Ascending aorta (tissue), 2 donors: Measurements from ENCODE around the gene POF1B. TPM values are rescaled to one million over a fixed set of nuclear protein-coding genes. Genes with fewer than 3 reads are reported as not detected.

Source experiments
- DNase-seq, 2 donors: peaks; one replicate each; pipeline ENCODE4 v3.0.0-alpha.2; 2019; ENCODE audit warnings: low spot score in 2 of 2
- H3K27ac ChIP-seq, 2 donors: fragments of 200-600 bp; sonication (generic); one replicate each; pipeline ENCODE4 v1.5.1; 2016 to 2017; ENCODE audit warnings: mild to moderate bottlenecking in 1 of 2
- H3K27me3 ChIP-seq: fragments of 200-600 bp; sonication (generic); one replicate; pipeline ENCODE4 v1.5.1; 2017
- H3K36me3 ChIP-seq, 2 donors: fragments of 200-600 bp; sonication (generic); one replicate each; pipeline ENCODE4 v1.5.1; 2016
- H3K4me1 ChIP-seq, 2 donors: fragments of 200-600 bp; sonication (generic); one replicate each; pipeline ENCODE4 v1.5.1; 2016 to 2017; ENCODE audit warnings: mild to moderate bottlenecking in 1 of 2
- H3K4me3 ChIP-seq, 2 donors: fragments of 200-600 bp; sonication (generic); one replicate each; pipeline ENCODE4 v1.5.1; 2016 to 2017; ENCODE audit warnings: mild to moderate bottlenecking in 1 of 2
- H3K9me3 ChIP-seq, 2 donors: fragments of 200-600 bp; sonication (generic); one replicate each; pipeline ENCODE4 v1.5.1; 2016
- CTCF ChIP-seq, 3 experiments: fragments of 200-600 bp in 2 of 3; fragments of 450-650 bp in 1 of 3; sonication (generic) in 2 of 3; IDR thresholded peaks; one replicate each; pipeline ENCODE4 v1.5.1; 2016 to 2019; ENCODE audit warnings: antibody characterized with exemption in 3 of 3, mild to moderate bottlenecking in 1 of 3, moderate library complexity in 1 of 3
- intact Hi-C: fragments of 100-400 bp; cut with DNase I; formaldehyde crosslinking; loops from one replicate; pipeline ENCODE4 v1.15.1; 2023
- total RNA-seq: library from RNA; depleted of rRNA; stranded (reverse); fragments of >200 nt; gene quantifications from one replicate; pipeline ENCODE4 v1.1.0, GENCODE V29; 2016

The POF1B gene
- total RNA-seq: 0.21 TPM

DNA sequence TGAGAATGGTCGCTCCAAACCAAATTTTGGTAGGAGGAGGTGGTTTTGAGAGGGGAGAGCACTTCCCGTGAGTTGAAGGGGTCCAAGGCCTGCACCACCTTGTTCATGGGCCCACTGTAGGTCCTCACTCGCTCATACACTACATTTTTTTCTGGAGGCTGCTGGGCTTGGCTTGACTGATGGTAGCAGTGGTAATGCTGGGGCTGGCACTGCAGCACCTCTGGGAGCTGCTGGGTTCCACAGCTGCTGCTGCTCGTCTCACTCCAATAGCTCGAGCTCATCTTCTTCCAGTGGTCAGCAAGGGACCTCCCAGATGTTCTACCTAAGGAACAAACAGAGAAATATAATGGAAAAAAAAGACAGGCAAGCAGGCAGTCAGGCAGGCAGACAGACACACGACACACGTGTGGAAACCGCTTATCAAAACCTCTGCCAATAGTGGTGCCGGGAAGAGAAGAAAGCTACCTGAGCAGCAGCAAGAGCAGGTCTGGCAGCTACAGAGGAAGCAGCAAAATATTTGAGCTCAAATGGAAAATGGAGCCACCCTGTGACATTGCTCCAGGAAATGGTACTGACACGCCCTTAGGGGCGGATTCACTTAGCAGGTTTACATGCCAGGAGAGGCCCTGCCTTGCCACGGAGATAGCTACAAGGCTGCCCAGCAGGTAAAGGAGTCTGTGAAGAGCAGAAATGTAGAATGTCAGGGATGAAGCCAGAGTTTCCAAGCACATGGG is at the start of gene POF1B:
Gene POF1B, minus strand, starts transcription at position 492 of the 734 bp plus-strand sequence. Its CDS starts 211 bp downstream, at position 281.
- no peak for DNase-seq

GRCh38 chrX:85429066-85429465 is 49.6 kb upstream of the POF1B start:
- no peak for DNase-seq
- Histone ChIP-seq H3K9me3 (no peaks in the 10 kb centered on the region), H3K36me3 (no peaks in the 10 kb centered on the region), H3K4me1 (no peaks in the 10 kb centered on the region), H3K27ac (no peak overlapping the region), H3K27me3 (no peaks in the 10 kb centered on the region), H3K4me3 (no peak overlapping the region)
- no peak for TF ChIP-seq CTCF (IDR thresholded peaks at IDR 0.05)
- intact Hi-C loops: no loop called here

More for the DNA sequence above, at the start of gene POF1B:
- no peaks in the 10 kb centered on the region for H3K9me3 ChIP-seq
- no peak within 1 kb of the TSS for H3K27ac ChIP-seq
- TF ChIP-seq CTCF (IDR thresholded peaks at IDR 0.05): no peak
- H3K36me3 ChIP-seq: no peaks in the 10 kb centered on the region
- H3K4me1 ChIP-seq: no peaks in the 10 kb centered on the region
- no peak within 1 kb of the TSS for H3K4me3 ChIP-seq
- no peaks in the 10 kb centered on the region for H3K27me3 ChIP-seq
- intact Hi-C loops: no loop called here

DNA sequence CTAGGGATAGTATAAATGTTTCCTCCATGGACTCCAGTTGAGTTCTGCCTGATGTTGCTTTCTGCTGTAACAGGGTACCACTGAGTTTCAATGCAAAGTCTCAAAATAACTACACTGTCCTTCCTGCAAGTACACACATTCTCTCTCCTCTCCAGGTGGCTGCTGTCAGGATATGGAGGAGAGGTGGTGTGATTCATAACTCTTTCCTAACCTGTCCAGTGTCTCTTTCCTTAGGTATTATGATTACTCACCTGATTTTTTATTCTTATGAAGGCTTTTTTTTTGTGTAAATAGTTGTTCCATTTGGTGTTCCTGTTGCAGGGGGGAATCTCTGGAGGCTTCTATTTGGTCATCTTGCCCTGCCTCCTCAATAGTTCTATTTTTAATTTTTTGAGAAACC is 39.8 kb upstream of the POF1B start:
- TF ChIP-seq CTCF (IDR thresholded peaks at IDR 0.05): no peak
- intact Hi-C loops: no loop called here
- H3K27me3 ChIP-seq: no peaks in the 10 kb centered on the region
- no peak overlapping the region for H3K27ac ChIP-seq
- H3K4me1 ChIP-seq: no peaks in the 10 kb centered on the region
- no peak for DNase-seq
- H3K9me3 ChIP-seq: no peaks in the 10 kb centered on the region
- H3K36me3 ChIP-seq: no peaks in the 10 kb centered on the region
- H3K4me3 ChIP-seq: no peak overlapping the region

DNA sequence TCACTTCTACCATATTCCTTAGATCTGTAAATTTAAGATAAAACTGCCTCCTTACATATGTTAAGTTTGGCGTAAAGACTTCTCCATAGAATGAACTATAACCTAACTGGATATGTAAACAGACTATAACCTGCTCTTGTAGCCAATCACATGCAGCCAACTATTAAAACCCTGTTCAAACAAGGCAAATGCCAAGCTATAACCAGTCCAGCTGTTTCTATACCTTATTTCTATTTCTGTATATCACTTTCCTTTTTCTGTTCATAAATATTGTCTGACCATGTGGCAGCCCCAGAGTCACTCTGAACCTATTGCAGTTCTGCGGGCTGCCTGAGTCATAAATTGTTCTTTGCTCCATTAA is 12.4 kb upstream of the POF1B start:
- Histone ChIP-seq H3K27me3 (no peaks in the 10 kb centered on the region), H3K27ac (no peak overlapping the region), H3K4me3 (no peak overlapping the region), H3K36me3 (no peaks in the 10 kb centered on the region), H3K9me3 (no peaks in the 10 kb centered on the region), H3K4me1 (no peaks in the 10 kb centered on the region)
- no peak for TF ChIP-seq CTCF (IDR thresholded peaks at IDR 0.05)
- intact Hi-C loops: no loop called here
- DNase-seq: no peak

DNA sequence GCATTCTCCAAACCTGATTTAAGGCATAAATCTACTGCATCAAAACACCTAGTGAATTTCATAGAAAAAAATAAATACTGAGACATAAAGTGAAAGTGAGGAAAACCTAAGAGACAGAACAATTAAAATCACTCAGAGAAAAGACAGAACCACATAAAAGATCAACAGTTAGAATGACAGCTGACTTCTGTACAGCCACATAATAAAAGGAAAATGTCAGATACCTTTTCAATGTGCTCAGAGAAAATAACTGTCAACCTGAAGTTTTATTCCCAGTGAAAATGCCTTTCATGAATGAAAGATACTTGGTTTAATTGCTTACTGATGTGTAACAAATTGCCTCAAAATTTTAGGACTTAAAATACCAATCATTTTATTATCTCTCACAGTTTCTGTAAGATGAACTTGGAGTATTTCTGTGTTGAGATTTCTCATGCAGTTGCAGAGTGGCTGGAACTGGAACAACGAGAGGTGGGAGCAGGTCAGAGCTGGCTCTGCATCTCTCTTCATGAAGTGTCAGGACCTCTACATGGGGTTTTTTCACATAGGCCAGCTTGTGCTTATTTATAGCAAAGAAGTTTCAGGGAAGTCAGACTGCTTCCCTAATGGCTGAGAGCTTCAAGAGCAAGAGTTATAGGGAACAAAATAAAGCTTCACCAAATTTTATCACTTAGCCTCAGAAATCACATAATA is 11.9 kb upstream of the POF1B start:
- DNase-seq: no peak
- TF ChIP-seq CTCF (IDR thresholded peaks at IDR 0.05): no peak
- Histone ChIP-seq H3K9me3 (no peaks in the 10 kb centered on the region), H3K36me3 (no peaks in the 10 kb centered on the region), H3K4me1 (no peaks in the 10 kb centered on the region), H3K27ac (no peak overlapping the region), H3K27me3 (no peaks in the 10 kb centered on the region), H3K4me3 (no peak overlapping the region)
- intact Hi-C loops: no loop called here
